Left hindlimb (tissue), 1 donor: ENCODE measurements around the gene SACM1L.
A peak's percentile ranks its signal among the peaks of the same experiment; 100 is the strongest.
"Not testable (repeated sequence)": the region's sequence is repeated elsewhere in the genome, so short reads cannot be mapped to it uniquely, and the experiment has no call there.

Source experiments
- DNase-seq: peaks from one replicate; pipeline ENCODE4 v3.0.0-alpha.2; 2018

SACM1L gene

DNA sequence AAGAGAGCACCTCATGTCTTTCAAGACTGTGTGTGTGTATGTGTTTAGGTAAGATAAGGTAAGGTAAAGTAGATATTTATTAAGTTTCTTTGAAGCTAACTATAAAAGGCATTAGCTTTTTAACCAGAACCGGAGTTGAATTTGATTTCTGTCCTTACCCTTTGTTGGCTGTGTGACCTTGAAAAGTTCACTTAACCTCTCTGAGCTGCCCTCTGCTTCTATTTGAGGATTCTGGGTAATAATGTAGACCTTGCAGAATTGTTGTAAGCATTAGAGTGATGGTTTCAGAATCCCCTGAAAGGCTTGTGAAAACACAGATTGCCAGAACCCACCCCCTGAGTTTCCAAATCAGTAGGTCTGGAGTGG lies 21.6 kb upstream of the SACM1L start:
- DNase-seq: no peak

DNA sequence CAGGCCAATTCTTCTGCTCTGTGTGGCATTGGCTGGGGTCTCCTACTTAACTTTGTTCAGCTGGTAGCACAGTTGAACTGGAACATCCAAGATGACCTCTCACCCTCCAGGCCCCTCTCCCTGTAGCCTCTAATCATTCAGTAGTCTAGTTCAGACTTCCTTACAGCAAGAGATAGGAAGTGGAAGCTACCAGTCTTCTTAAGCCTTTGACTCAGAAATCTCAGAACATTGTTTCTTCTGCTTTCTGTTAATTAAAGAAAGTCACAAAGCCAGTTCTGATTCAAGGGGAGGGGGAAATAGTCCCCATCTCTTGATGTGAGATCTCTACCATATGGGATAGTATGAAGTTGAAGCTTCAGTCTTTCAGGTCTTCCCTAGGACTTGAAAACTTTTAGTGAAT lies 18.8 kb upstream of the SACM1L start:
- no peak for DNase-seq

DNA sequence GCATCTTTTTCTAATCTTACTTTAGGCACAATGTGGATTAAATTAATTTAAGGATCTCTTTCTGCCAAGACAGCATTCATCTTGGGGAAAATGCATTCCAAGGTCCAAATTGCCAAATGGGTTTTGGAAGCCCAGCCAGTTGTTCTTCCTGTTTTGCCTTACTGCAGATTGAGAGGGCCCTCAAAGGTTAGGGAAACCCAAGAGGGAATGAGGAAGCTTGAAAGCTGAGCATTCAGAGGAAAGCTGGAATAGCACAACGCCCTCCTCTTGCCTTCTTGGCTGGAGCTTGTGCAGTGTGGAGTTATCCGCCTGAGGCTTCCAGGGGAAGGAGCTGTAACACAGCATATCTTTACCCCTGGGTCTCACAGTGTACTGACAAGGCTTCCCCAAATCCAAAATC lies 18.2 kb upstream of the SACM1L start:
- DNase-seq: peak; percentile 74

DNA sequence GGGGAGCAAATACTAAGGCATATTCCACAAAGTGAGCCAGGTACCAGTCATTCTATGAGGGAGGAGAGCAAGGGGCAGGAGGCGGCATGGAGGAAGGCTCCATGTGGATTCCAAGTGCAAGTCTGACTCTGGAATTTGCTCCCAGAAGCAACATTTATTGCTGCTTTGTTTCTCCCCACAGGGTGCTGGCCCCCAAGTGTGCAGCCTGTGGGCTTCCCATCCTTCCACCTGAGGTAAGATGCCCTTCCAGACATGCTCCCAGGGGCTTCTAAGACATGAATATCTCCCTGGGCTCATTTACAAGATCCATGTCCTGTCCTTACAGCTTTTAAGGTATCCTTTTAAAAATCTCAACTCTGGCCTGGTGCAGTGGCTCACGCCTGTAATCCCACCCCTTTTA lies 15.9 kb upstream of the SACM1L start:
- DNase-seq: no peak

DNA sequence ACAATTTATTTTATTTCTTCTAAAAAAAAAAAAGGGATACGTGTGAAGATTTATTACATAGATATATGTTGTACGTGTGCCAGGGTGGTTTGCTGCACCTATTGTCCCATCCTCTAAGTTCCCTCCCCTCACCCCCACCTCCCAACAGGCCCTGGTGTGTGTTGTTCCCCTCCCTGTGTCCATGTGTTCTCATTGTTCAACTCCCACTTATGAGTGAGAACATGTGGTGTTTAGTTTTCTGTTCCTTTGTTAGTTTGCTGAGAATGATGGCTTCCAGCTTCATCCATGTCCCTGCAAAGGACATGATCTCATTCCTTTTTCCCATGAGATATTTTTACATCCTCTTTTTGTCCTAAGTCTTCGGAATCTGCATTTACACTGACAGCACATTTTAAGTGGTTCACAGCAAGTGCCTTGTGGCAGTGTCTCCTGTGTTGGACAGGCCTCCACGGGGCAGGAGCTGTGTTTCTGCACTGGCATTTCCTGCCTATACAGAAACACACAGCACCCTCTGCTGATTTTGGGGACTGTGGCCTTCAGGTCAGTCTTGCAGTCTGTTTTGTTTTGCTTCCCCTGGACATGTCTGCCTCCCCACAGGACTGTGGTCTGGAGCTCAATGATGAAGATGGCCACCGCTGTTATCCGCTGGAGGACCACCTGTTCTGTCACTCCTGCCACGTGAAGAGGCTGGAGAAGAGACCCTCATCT lies 12.7 kb upstream of the SACM1L start:
- DNase-seq: no peak

DNA sequence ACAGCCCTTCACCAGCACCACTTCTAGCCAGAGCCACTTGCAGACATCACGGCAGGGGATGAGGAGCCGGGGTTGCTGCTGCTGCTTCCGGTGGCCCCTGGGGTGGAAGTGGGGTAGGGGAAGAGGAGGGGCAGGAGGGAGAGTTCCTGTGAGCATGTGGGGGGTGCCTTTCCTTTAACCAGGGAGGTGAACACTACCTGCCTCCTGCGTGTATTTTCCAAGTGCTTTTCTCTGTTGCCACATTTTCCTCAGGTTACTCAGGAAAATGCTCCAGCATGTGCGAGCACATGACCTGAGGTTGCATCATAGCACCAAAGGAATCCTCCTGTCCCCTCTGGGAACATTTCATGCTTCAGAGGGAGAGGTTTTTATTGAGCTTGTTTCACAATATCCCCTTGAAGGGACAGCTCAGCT lies 12.2 kb upstream of the SACM1L start:
- DNase-seq: no peak

DNA sequence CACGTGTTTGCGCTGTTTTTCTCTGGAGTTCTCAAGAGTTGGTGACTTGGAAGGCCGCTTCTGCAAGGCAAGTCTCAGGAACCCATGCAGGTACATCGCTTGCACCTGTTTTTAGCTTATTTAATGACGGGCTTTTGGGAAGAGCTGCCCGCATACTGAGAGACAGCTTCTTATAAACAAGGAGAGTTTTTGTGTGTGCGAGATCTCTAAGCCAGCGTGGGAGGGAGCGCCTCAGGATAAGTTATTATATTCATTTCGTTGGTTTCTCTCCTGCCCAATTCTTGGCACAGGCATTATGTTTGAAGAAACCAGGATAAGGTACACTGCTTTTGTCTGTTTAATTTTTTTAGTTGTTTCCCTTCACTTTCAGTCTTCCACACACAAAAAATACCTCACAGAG lies 11.4 kb upstream of the SACM1L start:
- DNase-seq: no peak

DNA sequence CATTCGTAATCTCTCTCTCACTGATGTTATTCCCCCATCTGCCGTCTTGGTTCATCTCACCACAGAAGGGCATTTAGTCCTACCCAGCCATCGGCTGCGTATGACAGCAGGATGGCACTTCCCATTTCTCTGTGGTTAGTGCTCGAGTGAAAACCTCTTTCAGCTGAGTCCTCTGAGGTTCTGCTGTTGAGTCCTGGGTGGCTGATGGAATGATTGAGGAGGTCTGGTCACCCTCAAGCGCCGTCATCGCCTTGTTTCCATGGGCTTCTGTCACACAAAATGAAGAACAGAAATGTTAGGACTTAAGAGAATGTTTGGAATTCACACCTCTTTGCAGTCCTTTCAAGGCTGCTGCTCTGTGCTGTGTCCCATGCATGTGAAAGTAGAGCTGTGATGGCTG lies 9.4 kb upstream of the SACM1L start:
- no peak for DNase-seq

DNA sequence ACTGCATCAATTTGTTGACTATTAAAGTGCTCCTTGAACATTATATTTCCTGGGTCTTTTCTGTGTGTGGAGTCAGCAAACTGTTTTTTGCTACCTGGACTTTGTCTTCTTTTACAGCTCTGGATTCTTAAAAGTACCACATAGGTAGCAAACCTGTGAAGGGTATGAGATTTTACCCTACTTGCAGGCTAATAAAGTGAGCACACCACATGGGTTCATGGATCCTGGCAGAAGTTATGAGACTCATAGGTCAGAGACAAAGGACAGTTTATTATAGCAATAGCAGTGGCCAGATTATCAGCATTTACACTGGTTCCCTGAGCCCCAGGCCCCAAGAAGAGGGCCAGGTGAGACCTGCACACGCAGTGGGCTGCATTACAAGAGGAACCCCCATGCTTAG lies 8.0 kb upstream of the SACM1L start:
- DNase-seq: no peak

DNA sequence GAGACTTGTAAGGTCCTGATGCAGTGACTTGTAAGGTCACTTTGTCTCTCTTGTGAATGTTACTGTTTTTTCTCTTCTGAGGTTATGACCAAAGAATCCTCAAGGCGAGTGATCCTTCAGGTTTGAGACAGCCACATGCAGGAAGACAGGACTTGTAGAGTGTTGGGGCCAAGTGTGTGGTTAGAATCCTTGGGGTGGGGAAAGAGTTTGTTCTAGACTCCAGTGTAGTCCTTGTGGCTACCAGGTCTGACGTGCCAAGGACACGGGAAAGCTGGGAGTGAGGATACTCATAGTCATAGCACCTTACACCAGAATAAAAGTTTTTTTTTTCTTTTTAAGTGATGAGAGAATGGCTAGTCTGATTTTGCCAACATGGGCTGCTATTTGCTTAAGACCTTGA lies 7.3 kb upstream of the SACM1L start:
- DNase-seq: no peak

DNA sequence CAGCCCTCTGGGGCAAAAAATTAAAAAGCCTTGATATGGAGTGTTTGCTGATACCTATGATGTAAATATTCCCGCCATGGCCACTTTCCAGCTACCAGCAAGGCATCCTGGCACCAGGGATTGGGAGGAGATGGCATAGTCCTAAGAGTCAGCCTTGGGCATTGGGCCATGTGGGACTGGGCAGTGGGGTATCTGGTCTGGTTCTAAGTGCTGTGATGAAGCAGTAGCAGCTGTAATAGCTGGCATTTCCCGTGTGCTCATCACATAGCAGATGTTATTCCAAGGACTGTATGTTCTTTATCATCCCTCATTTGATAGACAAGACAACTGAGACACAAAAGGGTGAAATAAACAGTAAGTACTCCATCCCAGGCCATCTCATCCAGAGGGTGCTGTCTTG lies 6.9 kb upstream of the SACM1L start:
- DNase-seq: no peak

DNA sequence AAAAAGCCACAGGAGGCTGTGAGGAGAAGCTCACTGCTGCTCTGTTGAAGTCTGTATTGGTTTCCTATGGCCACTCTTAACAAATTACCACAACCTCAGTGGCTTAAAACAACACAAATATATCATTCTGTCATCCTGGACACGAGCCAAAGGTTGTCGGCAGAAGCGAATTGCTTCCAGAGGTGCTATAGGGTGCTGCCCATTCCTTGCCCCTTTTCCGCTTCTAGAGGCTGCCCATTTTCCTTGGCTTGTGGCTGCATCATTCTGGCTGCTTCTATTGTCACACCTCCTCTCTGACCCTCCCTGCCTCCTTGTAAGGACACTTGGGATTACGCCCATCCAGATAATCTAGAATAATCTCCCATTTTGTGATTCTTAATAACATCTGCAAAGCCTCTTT lies 6.4 kb upstream of the SACM1L start:
- DNase-seq: no peak

DNA sequence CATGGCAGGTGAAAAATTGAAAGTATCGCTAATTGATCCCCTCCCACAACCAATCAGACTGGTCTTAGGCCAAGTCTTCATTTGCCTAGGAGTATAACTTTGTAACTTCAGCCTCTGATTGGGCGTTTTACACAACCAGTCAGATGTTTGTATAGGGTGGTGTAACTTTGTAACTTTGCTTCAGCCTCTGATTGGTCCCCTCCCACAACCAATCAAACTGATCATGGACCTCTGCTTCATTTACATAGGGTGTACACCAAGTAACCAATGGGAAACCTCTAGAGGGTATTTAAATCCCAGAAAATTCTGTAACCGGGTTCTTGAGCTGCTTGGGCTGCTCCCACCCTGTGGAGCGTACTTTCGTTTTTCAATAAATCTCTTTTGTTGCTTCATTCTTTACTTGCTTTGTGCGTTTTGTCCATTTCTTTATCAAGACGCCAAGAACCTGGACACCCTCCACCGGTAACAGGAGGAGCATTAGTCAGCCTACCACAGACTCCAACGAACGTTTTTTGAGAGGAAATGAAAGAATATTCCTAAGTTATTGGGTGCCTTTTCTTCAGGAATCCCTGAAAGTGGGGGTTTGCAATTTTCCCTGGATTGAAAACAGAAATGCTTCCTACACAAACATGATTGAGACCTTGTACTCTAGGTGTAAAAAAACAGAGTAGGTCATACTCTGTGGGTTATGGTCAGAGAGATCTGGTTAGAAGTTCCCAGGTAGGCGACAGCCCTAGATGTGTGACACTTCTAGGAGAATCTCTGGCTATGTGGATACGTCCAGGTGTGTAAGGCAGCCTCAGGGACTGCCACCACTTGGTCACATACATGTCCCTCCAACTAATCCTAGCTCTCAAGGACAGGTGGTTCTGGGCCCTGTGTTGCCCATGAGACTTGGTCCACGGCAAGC lies 5.5 kb upstream of the SACM1L start:
- DNase-seq: no peak

DNA sequence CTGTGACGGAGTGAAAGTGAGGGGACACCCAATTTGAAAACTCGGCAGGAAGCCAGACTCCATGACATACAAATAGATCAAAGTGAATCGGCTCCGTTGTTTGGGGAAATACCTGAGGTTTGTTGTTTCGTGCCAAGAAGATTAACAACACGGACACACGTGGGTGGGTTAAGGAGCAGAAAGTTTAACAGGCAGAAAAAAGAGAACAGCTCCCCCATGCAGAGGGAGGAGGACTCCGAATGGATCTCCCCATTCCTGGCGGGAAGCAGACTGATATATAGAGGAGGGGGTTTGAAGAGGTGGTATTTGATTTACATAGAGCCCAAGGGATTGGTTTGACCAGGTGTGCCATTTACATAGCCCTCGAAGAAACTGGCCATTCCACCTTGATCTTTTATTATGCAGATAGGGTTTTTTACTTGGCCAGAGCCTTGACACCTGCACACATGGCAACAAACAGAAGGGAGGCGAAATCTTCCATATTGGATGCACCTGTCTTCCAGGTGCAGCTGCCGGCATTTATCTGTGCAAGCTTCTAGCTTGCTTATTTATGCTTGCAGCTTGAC lies 4.8 kb upstream of the SACM1L start:
- DNase-seq: no peak

DNA sequence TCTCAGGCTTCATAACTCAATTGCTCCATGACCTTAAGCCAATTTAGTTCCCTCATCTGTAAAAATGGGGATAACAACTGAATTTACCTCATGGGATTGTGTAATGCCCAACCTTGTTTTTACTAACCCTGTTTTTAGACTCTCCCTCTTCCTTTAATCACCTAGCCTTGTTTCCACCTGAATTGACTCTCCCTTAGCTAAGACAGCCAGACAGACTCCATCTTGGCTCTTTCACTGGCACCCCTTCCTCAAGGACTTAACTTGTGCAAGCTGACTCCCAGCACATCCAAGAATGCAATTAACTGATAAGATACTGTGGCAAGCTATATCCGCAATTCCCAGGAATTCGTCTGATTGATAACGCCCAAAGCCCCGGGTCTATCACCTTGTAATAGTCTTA lies 3.5 kb upstream of the SACM1L start:
- not testable (repeated sequence) for DNase-seq

DNA sequence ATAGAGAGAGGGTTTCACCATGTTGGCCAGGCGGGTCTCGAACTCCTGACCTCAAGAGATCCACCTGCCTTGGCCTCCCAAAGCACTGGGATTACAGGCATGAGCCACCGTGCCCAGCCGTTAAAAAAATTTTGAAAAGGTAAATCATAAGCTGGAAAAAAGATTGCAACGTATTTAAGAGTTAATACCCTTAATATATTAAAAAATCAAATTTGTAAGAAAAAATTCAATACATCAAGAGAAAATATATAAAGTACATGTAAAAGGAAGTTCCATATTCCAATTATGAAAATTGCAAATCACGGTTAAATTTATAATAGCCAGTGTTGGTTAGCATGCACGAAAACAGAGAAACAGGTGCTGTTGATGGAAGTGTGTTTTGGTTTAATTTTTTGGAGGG lies 2.3 kb upstream of the SACM1L start:
- no peak for DNase-seq

DNA sequence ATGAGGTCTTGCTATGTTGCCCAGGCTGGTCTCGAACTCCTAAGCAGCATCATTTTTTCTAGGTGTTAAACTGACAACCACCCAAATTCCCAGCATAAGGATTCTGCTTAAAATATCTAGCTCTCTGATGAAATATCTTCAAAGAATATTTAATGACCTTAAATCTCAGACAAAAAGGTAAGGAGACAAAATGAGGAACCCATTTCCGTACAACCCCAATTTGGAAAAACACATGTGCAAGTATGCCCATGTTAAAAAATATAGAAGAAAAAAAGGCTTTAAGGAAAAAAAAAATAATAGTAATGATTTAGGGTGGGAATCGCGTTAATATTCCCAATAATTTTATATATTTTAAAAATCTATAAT lies 1.4 kb upstream of the SACM1L start:
- no peak for DNase-seq

DNA sequence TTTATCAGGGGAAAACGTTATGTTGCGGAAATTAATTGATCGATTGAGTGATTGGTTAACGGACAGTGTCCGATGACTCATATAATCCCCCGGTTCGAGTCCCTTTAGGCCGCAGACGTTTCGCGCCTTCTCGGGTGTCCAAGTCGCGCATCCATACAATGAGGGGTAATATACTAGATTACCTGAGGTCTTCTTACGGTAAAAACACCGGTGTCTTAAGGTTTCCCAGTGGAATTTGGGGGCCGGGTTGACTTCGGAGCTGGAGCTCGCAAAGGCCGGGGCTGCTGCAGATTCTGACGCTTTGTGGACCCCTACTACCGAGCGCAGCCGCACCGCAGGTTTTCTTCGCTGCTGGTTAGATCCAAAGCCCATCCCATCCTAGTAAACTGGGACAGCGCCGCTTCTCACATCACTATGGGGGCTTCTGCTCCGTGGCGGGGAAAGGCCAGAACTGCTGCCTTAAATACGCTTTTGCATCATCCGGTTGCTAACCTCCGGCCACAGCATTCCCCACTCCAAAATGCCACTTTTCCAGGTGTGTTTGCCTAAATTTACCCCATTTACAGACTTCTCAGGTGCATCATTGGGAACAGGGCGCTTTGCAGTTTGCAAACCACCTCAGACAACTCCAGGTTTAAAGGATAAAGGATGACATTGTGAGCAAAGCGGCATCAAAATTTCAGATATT lies 858 bp upstream of the SACM1L start:
- DNase-seq: peak; percentile 71

DNA sequence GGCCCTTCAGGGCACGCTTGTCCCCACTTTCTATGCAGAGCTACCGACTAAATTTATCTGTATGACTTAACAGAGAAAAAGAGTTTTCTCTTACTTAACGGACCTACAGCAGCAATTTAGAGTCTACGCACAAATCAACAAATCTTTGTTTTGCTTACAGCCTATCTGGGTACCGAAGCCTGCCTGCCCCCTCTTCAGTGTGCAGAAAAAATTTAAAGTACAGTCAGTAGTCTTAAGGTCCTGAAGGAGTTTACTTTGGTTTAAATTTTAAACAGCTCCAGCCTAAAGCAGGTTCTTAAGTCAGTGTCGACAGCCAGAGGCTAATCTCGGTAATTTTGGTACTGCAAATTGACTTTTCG lies 570 bp downstream of the SACM1L start:
- DNase-seq: no peak

DNA sequence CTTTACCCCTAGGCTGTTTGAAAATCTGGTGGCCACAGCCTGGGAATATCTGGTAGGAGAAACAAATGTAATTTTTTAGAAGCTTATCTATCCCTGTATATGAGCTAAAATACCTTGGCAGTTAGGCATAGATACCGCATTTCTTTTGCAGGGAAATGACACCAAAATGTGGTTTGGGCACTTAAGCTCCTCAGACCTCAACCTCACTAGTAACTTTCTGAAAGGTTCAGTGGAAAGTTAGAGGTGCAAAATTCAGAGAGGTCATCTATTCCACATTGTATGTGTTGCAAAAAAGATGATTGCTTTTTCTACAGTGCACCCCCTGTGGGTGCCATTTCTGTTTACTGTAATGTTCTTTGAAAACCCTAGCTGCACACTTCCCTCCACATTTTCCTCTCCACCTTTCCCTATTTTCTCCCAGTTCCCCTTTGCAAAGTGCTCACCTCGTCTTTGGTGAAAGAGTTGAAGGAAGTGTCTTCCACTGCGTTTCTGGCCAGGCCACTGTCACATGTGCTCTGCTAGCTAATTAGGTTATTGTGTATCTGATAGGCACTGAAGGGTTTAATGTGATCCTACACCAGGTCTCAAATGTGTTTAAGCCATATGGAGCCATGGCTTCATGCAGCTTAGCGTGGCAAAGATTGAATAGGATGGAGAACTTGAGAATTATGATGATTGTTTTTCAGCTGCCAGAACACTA lies 1.3 kb downstream of the SACM1L start:
- DNase-seq: no peak

DNA sequence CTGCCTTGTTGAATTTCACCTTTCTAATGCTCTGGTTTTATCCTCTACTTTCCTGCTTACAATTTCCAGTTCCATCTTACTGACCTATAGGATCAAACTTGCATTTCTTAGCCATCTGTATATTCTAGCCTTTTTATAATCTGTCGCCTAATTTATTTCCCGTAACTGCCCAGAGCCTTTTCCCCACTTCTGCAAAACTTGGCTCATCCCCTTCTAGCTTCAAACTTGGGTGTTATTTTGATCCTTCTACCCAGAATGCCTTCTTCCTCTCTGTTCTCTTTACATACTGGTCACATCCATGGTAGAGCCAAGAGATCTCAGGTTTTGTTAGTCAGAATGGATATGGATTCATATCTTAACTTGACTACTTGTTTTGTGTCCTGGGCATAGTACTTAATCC lies 2.6 kb downstream of the SACM1L start:
- DNase-seq: no peak

DNA sequence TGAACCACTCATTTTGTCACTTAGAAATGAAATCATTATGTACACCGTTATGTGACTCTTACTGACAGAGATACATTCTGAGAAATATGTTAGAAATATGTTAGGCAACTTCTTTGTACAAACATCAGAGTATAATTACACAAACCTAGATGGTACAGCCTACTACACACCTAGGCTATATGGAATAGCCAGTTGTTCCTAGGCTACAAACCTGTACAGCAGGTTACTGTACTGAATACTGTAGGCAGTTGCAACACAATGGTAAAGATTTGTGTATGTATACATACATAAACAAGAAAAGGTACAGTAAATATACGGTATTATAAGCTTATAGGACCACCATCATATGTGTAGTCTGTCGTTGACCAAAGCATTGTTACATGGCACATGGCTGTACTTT lies 3.7 kb downstream of the SACM1L start:
- DNase-seq: no peak

DNA sequence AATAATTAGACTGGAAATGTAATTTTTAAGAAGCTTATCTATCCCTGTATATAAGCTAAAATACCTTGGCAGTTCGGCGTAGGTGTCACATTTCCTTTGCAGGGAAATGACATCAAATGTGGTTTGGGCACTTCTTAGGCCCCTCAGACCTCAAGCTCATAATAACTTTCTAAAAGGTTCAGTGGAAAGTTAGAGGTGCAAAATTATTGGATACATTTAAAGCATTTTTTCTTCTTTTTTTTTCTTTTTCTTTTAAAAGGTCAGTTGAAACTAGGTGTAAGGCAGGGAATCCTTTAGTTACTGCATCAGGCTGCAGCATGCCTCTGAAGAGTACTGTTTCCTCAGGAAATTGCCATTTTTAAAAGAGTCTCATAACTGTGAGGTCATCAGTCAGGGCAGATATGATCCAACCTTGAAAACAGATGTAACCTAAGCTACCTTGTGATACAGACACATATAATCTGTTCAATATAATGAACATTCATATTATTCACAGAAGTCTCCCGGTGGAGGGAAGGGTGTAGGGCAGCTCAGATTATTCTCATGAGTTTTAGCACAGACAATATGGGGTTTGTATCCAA lies 4.8 kb downstream of the SACM1L start:
- DNase-seq: no peak
